GM06990 (cell line): Measurements from ENCODE around the gene LRMDA.

Source experiments
- DNase-seq: peaks from one replicate; pipeline ENCODE4 v3.0.0-alpha.2; 2011; ENCODE audit not compliant: insufficient read length; ENCODE audit errors: extremely low read depth
- H3K27me3 ChIP-seq: replicated peaks from 2 replicates; pipeline ENCODE4 v1.6.0; 2011; ENCODE audit warnings: low read length; ENCODE audit not compliant: control insufficient read depth, insufficient read depth
- H3K36me3 ChIP-seq: 2 replicates; pipeline ENCODE4 v1.5.1; 2011; ENCODE audit warnings: low read length; ENCODE audit not compliant: control insufficient read depth, insufficient read depth
- H3K4me3 ChIP-seq: replicated peaks from 2 replicates; pipeline ENCODE4 v1.5.1; 2011; ENCODE audit warnings: low read depth, mild to moderate bottlenecking, control low read depth, low read length
- CTCF ChIP-seq: IDR thresholded peaks from 2 replicates; pipeline ENCODE4 v1.5.1; 2011; ENCODE audit warnings: low read length, control low read depth, mild to moderate bottlenecking, inconsistent platforms; ENCODE audit not compliant: insufficient read depth, poor library complexity, severe bottlenecking

LRMDA gene

DNA sequence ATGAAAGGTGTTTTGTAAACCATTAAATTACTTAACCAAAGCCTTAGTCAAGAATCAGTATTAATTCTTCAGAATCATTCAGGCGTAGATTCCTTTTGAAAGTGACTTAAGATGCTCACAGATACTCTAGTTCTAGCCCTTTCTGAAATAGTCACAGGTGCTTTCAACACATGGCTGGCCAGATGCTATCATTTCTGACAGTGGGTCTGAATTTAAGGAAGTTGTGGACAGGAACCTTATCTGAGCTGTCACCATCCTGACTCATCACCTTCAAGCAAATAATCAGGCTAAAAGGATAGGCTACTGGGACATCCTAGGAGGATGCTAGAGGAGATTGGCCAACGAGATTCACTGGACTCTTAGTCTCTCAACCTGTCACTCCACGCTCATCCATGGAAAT is 501.5 kb downstream of the LRMDA start:
- no peaks in the 10 kb centered on the region; the same call in 1 of the 2 replicates for H3K27me3 ChIP-seq
- H3K4me3 ChIP-seq, result no peak overlapping the region
- no peak for TF ChIP-seq CTCF
- no peaks in the 10 kb centered on the region for H3K36me3 ChIP-seq
- no peak for DNase-seq

GRCh38 chr10:75935240-75935639 is 503.8 kb downstream of the LRMDA start:
- H3K27me3 ChIP-seq, result no peaks in the 10 kb centered on the region; the same call in 1 of the 2 replicates
- no peaks in the 10 kb centered on the region for H3K36me3 ChIP-seq
- H3K4me3 ChIP-seq, result no peak overlapping the region
- TF ChIP-seq CTCF, result no peak
- no peak for DNase-seq

- no peak for DNase-seq
- H3K4me3 ChIP-seq, result no peak overlapping the region
- no peak for TF ChIP-seq CTCF
- no peaks in the 10 kb centered on the region for H3K36me3 ChIP-seq
- H3K27me3 ChIP-seq, result no peaks in the 10 kb centered on the region; the same call in 1 of the 2 replicates
Measured at GRCh38 chr10:75935650-75936400, 504.4 kb downstream of the LRMDA start.

GRCh38 chr10:75936841-75937240 is 505.4 kb downstream of the LRMDA start:
- H3K27me3 ChIP-seq, result no peaks in the 10 kb centered on the region; the same call in 1 of the 2 replicates
- no peak for TF ChIP-seq CTCF

GRCh38 chr10:75937823-75938222 is 506.4 kb downstream of the LRMDA start:
- Histone ChIP-seq H3K4me3 (no peak overlapping the region), H3K27me3 (no peaks in the 10 kb centered on the region; the same call in 1 of the 2 replicates), H3K36me3 (no peaks in the 10 kb centered on the region)
- DNase-seq, result no peak
- no peak for TF ChIP-seq CTCF

More at GRCh38 chr10:75936841-75937240, 505.4 kb downstream of the LRMDA start:
- no peaks in the 10 kb centered on the region for H3K36me3 ChIP-seq
- H3K4me3 ChIP-seq, result no peak overlapping the region
- DNase-seq, result no peak
